Uterus (tissue), 2 donors: ENCODE results near the gene PPP1R16B.

ENCODE experiments used
- CTCF ChIP-seq, 4 experiments: fragments of 200-600 bp in 2 of 4; fragments of 450-650 bp in 2 of 4; sonication (generic) in 2 of 4; IDR thresholded peaks; one replicate each; pipeline ENCODE4 v1.5.1; 2016 to 2019; ENCODE audit warnings: antibody characterized with exemption in 4 of 4, mild to moderate bottlenecking in 2 of 4, moderate library complexity in 1 of 4
- POLR2A ChIP-seq, 2 donors: fragments of 450-650 bp; IDR thresholded peaks; one replicate each; pipeline ENCODE4 v1.6.1; 2016; ENCODE audit warnings: antibody characterized with exemption in 2 of 2, mild to moderate bottlenecking in 1 of 2, moderate library complexity in 1 of 2

GRCh38 chr20:38900606-38901005, 95.1 kb downstream of the PPP1R16B start:
- no peak for TF ChIP-seq CTCF (IDR thresholded peaks at IDR 0.05)
- TF ChIP-seq POLR2A (IDR thresholded peaks at IDR 0.05), result no peak
